GM19452 (cell line): ENCODE measurements around the gene SERPINH1.
"Not testable (repeated sequence)": the region's sequence is repeated elsewhere in the genome, so short reads cannot be mapped to it uniquely, and the experiment has no call there.

Source experiments
- ATAC-seq: cut with Tn5 transposase; IDR thresholded peaks from one replicate; pipeline ENCODE4 v1.9.1; 2021; ENCODE audit not compliant: unreplicated experiment

Gene SERPINH1

GRCh38 chr11:75572744-75573143 is 10.7 kb downstream of the SERPINH1 start:
- ATAC-seq = no peak

DNA sequence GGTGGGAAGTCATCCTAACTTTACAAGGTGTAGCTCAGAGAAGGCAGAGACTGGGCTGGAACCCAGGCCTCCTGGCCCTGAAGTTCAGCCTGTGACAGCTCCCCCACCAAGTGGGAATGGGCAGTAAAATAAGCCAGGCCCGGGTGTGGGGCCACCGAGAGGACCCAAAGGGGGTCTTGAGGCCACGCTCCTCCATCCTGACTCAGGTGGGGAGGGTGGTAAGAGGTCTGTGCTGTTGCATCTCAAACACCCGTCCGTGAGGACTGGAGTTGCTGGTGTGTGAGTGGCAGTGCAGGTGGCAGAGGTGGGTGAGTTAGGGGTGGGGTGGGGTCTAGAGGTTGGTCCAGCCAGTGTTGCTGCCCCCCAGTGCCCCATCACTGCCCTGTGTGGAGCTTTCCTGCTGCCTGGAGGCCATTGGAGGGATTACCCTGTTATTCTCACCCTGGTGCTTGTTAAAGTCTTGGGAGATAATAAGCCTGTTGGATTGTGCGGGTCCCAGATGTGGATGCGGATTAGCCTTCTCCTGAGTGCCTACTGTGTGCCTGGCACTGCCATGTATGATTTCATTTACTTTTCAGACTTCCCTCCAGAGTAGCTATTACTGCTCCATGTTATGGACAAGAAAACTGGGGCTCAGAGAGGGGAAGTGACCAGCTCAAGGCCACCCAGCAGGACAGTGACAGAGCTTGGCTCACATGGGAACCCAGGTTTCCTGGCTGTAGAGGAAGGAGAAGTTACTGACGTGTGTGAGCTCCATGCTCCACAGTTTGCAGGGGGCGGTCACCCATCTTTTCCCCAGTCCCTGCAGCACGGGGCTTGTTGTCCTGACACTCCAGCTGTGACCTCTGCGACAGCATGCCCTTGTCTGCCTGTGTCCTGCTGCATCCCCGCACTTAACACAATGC is 12.9 kb downstream of the SERPINH1 start:
- ATAC-seq = no peak

- no peak for ATAC-seq
These were observed 14.0 kb downstream of the SERPINH1 start for GRCh38 chr11:75576017-75576416.

- ATAC-seq = no peak
These were observed 14.5 kb downstream of the SERPINH1 start for GRCh38 chr11:75576499-75576918.

DNA sequence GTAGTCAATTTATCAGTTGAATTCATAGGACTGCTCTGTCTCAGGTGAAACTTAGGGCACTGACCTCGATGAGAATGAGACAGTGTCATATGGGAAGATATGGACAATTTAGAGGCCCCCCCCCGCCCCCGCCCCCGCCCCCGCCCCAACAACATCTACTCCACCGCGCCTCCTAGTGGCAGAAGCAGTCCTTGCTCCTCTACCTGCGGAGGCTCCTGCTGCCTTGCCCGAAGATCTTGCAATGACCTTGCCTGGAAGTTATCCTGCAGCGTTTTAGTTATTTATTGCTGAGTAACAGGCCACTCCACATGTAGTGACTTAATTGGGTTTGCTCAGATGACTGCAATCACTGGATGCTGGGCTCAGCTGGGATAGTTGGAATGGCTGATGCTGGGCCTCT is 15.2 kb downstream of the SERPINH1 start:
- ATAC-seq = no peak

DNA sequence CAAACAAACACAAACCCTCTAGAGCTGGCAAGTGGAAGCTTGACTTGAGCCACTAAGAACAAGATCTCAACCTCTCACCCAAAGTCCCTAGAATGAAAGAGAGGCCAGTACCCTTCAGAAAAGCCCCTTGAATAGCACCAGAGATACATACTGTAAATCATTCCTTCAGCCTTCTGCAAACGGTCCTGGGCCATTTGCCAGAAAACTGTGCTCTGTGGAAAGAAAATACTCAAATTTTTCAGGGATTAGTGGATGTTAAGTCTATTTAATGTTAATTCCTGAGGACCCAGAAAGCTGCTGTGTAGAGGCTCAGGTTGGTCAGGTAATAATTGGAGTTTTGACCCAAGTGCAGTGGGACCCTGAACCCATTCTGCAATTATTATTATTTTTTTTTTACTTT is 16.9 kb downstream of the SERPINH1 start:
- no peak for ATAC-seq

DNA sequence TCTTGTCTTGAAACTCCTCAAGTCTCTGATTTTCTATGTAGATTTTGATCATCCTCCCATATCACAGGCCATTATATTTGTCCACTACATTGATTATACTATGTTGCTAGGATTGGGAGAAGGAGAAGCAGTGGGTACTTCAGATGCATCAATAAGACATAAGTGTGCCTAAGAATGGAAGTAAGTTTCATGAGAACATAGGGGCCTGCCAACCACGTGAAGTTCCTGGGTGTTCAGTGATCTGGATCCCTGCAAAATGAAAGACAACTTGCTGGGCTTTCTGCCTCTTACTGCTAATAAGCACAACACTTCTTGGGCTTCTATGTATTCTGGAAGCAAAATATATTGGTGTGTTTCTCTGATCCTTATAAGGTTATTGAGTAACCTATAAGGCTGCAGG is 17.8 kb downstream of the SERPINH1 start:
- ATAC-seq = no peak

DNA sequence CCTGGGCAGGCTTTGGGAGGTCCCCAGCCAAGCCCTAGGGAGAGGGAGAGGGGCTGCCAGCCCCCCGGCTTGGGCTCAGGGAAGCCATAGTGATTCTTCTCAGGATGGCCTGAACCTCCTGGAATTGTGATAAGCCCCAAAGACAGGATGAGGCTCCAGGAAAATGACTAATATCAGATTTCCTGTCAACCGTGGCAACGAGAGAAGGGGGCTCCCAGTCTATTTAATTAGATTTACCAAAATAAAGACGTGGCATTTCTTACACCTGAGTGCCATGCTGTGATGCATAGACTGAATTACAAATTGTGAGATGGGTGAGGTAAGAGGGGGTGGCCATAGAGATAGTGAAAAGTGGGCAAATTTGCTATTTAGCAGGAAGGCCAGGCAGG is 20.4 kb downstream of the SERPINH1 start:
- ATAC-seq = no peak

DNA sequence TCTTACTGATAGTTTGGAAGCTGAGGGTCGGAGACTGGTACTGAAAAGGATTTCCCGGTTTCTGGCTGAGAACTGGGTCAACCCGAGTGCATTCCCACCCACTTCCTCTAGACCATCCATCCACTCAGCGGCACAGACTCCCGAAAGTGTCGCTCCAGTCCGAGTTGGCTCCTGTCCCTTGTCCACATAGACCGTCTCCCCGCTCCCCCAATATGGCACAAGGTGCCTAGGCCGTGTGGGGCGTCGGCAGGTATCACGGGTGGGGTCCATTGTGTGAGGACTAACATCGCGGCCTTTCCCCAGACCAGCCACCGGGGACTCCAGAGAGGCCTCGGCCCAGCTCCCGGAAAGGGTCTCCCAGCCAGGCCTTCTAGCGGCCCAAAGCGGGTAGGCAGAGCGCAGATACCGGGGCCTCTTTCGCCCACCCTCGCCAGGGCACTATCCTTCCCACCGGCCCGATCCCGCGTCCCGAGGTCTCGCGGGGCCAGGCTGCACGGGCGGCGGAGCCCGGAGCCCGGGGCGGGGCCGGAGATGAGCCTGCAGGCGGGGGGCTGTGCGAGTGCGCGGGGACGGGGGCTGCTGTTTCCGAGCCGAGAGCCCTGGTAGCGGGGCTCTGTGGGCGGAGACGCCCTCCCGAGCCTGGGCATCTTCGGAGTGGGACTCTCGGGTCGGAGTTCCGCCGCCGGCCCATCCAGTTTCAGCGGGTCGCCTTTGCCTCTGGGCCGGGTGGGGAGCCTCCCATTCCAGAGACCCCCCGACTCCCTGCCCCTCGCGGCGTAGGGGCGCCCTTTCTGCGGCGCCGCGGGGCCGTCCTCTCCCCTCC is 21.1 kb downstream of the SERPINH1 start:
- ATAC-seq = no peak

DNA sequence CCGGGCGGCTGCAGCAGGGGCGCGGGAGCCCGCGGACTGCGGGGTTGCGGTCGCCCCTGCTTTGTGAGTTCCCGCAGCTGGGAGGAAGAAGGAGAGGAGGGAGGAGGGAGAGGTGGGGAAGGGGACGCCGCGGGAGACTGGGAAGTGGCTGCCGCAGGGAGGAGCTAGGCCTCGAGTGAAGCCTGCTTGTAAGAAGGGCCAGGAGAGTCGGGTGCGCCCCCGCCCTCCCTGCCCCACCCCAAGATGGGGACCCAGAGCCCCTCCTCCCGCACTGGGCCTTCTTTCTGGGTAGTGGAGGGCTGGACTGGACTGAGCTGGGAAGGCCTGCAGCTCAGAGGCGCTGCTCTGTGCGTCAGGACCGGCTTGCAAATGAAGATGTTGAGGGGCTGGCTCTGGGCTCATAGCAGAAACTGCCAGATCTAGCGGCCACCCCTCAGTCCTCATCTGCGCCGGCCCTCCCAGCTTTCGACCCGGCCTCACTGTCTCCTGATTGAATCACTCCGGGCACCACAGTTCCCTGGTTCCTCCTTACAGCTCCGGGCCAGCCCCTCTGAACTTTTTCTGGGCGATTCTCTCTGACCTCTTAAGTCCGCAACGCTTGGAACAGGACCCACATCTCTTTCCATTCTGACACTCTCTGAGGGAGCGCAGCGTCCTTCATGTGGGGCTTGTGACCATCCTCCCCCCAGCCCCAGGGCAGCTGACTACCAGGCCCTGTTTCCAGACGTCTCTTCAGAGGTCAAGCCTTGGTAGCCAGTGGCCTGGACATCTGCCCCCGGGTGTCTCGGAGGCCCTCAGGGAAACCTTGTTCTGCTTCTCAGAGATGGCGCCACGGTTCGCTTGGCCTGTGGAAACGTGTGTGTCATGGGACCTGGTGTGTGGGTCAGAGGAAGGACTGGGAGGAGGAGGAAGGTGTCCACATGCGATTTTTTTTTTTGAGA is 21.9 kb downstream of the SERPINH1 start:
- no peak for ATAC-seq

DNA sequence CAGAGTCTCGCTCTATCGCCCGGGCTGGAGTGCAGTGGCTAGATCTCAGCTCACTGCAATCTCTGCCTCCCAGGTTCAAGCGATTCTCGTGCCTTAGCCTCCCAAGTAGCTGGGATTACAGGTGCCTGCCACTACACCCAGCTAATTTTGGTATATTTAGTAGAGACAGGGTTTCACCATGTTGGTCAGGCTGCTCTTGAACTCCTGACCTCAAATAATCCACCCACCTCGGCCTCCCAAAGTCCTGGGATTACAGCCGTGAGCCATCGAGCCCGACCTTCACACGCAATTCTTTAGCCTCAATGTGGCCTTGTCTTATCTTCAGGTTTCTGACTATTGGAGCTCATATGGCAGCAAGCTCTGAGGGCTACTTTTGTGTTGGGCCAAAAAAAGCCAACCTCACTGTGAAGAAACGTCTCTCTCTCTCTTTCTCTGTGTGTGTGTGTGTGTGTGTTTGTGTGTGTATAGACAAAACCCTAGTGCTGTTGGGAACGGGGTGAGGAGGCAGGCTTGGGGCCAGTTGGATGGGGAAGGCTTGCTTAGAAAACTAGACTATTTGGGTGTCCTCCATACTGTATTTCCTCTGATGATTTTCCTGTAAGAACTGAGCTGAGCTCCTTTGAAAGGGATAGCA is 22.7 kb downstream of the SERPINH1 start:
- ATAC-seq = not testable (repeated sequence)

DNA sequence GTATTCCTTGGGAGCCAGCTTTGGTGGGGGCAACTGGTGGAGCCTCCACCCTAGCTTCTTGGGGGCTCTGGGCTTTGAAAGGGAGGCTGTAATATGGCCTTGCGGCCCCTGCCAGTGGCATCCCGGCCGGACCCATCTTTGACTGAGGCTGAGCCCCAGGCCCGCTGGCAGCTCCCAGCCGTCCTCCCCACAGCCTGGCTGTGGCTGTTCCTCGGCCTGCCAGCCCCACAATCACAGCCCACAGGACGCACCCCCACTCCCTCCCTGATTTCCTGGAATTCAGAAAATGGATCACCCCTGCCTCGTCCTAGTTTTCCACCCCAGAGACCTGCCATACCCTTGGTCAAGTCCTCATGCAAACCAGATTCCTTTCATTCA is 23.2 kb downstream of the SERPINH1 start:
- ATAC-seq = no peak

GRCh38 chr11:75586395-75586794 is 24.3 kb downstream of the SERPINH1 start:
- no peak for ATAC-seq

- no peak for ATAC-seq
These were observed 26.0 kb downstream of the SERPINH1 start for GRCh38 chr11:75588051-75588481.

DNA sequence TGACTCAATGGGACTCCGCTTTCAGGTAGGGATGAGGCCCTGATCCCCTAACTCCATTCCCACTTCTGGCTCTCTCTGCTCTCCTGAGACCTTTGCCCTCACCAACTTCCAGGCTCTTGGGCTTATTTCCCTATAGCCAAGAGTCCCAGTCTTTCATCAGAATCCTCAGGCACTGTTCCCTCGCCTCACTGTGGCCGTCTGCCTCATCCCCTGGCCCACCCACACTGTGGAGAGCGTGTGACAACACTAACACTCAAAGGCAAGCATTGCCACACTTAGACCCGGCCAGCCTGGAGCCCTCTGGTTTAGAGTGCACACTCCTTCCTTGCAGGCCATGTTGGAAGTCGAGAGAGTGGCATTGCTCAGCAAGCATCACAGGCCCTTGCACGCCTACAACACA is 27.0 kb downstream of the SERPINH1 start:
- ATAC-seq = no peak

- ATAC-seq = no peak
These were observed 27.9 kb downstream of the SERPINH1 start for GRCh38 chr11:75589933-75590332.

GRCh38 chr11:75591371-75591770 is 29.3 kb downstream of the SERPINH1 start:
- no peak for ATAC-seq

GRCh38 chr11:75591966-75592365 is 29.9 kb downstream of the SERPINH1 start:
- no peak for ATAC-seq

DNA sequence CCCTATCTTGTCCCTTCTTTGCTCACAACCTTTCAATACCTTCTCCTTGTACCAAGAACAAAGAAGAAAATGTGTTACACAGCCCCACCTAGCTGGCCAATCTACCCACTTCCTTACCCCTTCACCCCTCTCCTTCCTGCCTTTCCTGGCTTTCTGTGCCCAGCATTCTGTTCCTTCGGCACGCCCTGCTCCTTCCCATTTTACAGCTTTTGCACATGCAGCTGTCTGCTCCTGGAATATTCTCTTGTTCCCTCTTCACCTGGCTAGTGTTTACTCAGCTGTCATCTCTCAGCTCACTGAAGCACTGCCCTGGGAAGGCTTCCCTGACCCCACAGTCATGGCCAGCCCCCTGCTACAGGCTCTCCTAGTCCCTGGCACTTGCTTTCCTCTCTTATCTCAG is 30.7 kb downstream of the SERPINH1 start:
- no peak for ATAC-seq

DNA sequence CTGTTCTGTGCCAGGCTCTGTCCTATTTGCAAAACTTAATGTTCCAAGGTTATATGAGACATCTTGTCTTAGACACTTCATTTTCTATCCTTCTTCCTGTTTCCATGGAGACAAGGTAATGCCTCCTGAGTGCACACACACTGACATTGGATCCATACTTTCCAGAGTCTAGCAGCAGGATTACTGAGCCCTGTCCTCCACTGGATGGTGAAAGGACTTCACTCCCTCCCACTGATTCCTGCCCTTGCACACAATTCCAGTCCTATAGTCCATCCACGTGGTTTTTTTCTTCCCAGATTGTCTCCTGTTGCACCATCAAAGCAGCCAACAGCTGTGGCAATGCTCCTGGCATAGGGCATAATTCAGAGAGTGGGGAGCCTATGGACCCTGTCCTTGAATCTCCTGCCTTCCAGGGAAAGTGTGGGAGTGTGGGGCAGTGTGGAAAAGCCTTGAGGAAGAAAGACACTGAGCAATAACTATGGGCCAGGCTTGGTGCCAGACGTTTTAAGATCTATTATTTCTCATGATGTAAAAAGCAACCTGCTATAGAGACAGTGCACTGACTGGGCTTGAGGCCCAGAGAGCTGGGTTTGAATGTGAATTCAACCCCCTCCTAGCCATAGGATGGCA is 31.3 kb downstream of the SERPINH1 start:
- ATAC-seq = no peak
